H1 (cell line): Measurements from ENCODE around the gene RBM4B. TPM values are rescaled to one million over a fixed set of nuclear protein-coding genes. Genes with fewer than 3 reads are reported as not detected.

Experiments
- CTCF ChIA-PET: fragments of 300-600 bp; sonication (Branson Sonifier 250); formaldehyde crosslinking; loops from one replicate; lab custom pipeline; 2021; ENCODE audit not compliant: partially characterized antibody; lab: Charles Lee
- POLR2A ChIA-PET: fragments of 300-600 bp; sonication (Branson Sonifier 250); formaldehyde crosslinking; loops from one replicate; lab custom pipeline; 2021; ENCODE audit warnings: inconsistent platforms; ENCODE audit not compliant: partially characterized antibody; lab: Charles Lee
- DNase-seq, 2 experiments: peaks; one replicate each; pipeline versions ENCODE4 v3.0.0 to v3.0.0-alpha.2; 2010 to 2022; ENCODE audit warnings: low spot score in 2 of 2, low read depth in 1 of 2, mixed read lengths in 1 of 2
- FAIRE-seq: peaks from 2 replicates; lab custom pipeline; 2011; peaks lifted over from hg19 to GRCh38; lab: Jason Lieb, UNC
- H2AFZ ChIP-seq: 2 replicates; pipeline ENCODE4 v1.8.1; 2012; ENCODE audit warnings: low read length, inconsistent platforms
- H2AK5ac ChIP-seq: 2 replicates; pipeline ENCODE4 v1.6.1; 2013; ENCODE audit warnings: low read depth, low read length
- H2BK120ac ChIP-seq: replicated peaks from 2 replicates; pipeline ENCODE3; 2013; ENCODE audit warnings: low read depth, low read length, inconsistent platforms
- H2BK12ac ChIP-seq: 2 replicates; pipeline ENCODE4 v1.6.1; 2013; ENCODE audit warnings: low read depth, low read length
- H2BK15ac ChIP-seq: 2 replicates; pipeline ENCODE4 v1.6.1; 2013; ENCODE audit warnings: low read length
- H2BK20ac ChIP-seq: 2 replicates; pipeline ENCODE4 v1.6.1; 2013; ENCODE audit warnings: low read length
- H2BK5ac ChIP-seq: 2 replicates; pipeline ENCODE4 v1.6.1; 2013; ENCODE audit warnings: low read depth, low read length
- H3K14ac ChIP-seq: 2 replicates; pipeline ENCODE4 v1.6.1; 2013; ENCODE audit warnings: inconsistent platforms; ENCODE audit not compliant: insufficient read length
- H3K18ac ChIP-seq: 2 replicates; pipeline ENCODE4 v1.6.1; 2013; ENCODE audit warnings: low read length; ENCODE audit errors: extremely low read depth
- H3K23ac ChIP-seq: 2 replicates; pipeline ENCODE4 v1.6.1; 2013; ENCODE audit warnings: inconsistent platforms; ENCODE audit not compliant: insufficient read length
- H3K23me2 ChIP-seq: 2 replicates; pipeline ENCODE4 v1.6.1; 2013; ENCODE audit warnings: low read depth, low read length
- H3K27ac ChIP-seq: 2 replicates; pipeline ENCODE4 v1.6.1; 2011; ENCODE audit warnings: low read depth, low read length, inconsistent platforms
- H3K27me3 ChIP-seq, 4 experiments: replicated peaks in 1 of 4; 1 replicate in 1 of 4; 2 replicates in 3 of 4; pipeline versions ENCODE4 v1.6.1 to v1.8.1; 2011 to 2013; ENCODE audit warnings: low read length in 3 of 4, mild to moderate bottlenecking in 3 of 4, inconsistent platforms in 2 of 4, mixed read lengths in 2 of 4, moderate library complexity in 1 of 4; ENCODE audit not compliant: control insufficient read depth in 3 of 4, insufficient read depth in 3 of 4; ENCODE audit errors: extremely low read depth in 1 of 4
- H3K36me3 ChIP-seq, 4 experiments: 2 replicates each; pipeline versions ENCODE4 v1.6.1 to v1.8.1; 2011 to 2013; ENCODE audit warnings: mild to moderate bottlenecking in 4 of 4, low read length in 3 of 4, moderate library complexity in 2 of 4, control low read depth in 1 of 4, inconsistent platforms in 1 of 4; ENCODE audit not compliant: insufficient read depth in 4 of 4, control insufficient read depth in 2 of 4
- H3K4ac ChIP-seq: replicated peaks from 2 replicates; pipeline ENCODE3; 2013; ENCODE audit warnings: low read length, low read depth, mixed read lengths, inconsistent platforms; ENCODE audit not compliant: insufficient read length
- H3K4me1 ChIP-seq, 4 experiments: replicated peaks in 1 of 4; 1 replicate in 1 of 4; 2 replicates in 3 of 4; pipeline versions ENCODE4 v1.6.1 to v1.8.1; 2011 to 2013; ENCODE audit warnings: low read length in 3 of 4, inconsistent platforms in 2 of 4, mixed read lengths in 1 of 4; ENCODE audit not compliant: insufficient read depth in 4 of 4, control insufficient read depth in 3 of 4
- H3K4me2 ChIP-seq, 2 experiments: 2 replicates each; pipeline versions ENCODE4 v1.6.1 to v1.8.1; 2011 to 2013; ENCODE audit warnings: low read depth in 2 of 2, low read length in 2 of 2, control low read depth in 1 of 2, inconsistent platforms in 1 of 2, mild to moderate bottlenecking in 1 of 2; ENCODE audit not compliant: insufficient read depth in 1 of 2
- H3K4me3 ChIP-seq, 4 experiments: fragments of 200-600, 300-600 bp in 1 of 4; sonication (generic), shearing (Covaris generic), sonication (Bioruptor Twin) in 1 of 4; 2 replicates each; pipeline versions ENCODE4 v1.5.1 to v1.8.1; 2011 to 2016; ENCODE audit warnings: low read length in 4 of 4, low read depth in 3 of 4, control low read depth in 2 of 4, inconsistent platforms in 2 of 4, mild to moderate bottlenecking in 2 of 4, mixed read lengths in 1 of 4, moderate library complexity in 1 of 4; ENCODE audit not compliant: insufficient read depth in 2 of 4; ENCODE audit errors: extremely low read depth in 1 of 4
- H3K56ac ChIP-seq: replicated peaks from 2 replicates; pipeline ENCODE3; 2013; ENCODE audit warnings: low read depth, mild to moderate bottlenecking, mixed read lengths, low read length, inconsistent platforms; ENCODE audit not compliant: insufficient read length
- H3K79me1 ChIP-seq: 2 replicates; pipeline ENCODE4 v1.6.1; 2013; ENCODE audit warnings: low read depth, low read length, control low read depth
- H3K79me2 ChIP-seq, 2 experiments: 2 replicates each; pipeline versions ENCODE4 v1.6.1 to v1.8.1; 2012 to 2013; ENCODE audit warnings: low read length in 2 of 2, mild to moderate bottlenecking in 2 of 2, inconsistent platforms in 1 of 2; ENCODE audit not compliant: insufficient read depth in 2 of 2, control insufficient read depth in 1 of 2
- H3K9ac ChIP-seq, 4 experiments: replicated peaks in 1 of 4; 1 replicate in 1 of 4; 2 replicates in 3 of 4; pipeline versions ENCODE4 v1.6.1 to v1.8.1; 2011 to 2013; ENCODE audit warnings: low read depth in 3 of 4, low read length in 3 of 4, control low read depth in 2 of 4, mild to moderate bottlenecking in 2 of 4, moderate library complexity in 2 of 4, inconsistent platforms in 1 of 4; ENCODE audit errors: extremely low read depth in 1 of 4
- H3K9me3 ChIP-seq, 2 experiments: 2 replicates each; pipeline versions ENCODE4 v1.6.1 to v1.8.1; 2012 to 2013; ENCODE audit warnings: mild to moderate bottlenecking in 2 of 2, moderate library complexity in 2 of 2, control low read depth in 1 of 2, inconsistent platforms in 1 of 2, low read depth in 1 of 2, low read length in 1 of 2, mixed read lengths in 1 of 2; ENCODE audit not compliant: insufficient read depth in 2 of 2
- H4K20me1 ChIP-seq, 2 experiments: replicated peaks in 1 of 2; 2 replicates each; pipeline versions ENCODE3 to v1.8.1; 2011 to 2013; ENCODE audit warnings: inconsistent platforms in 2 of 2, low read length in 2 of 2, mild to moderate bottlenecking in 1 of 2; ENCODE audit not compliant: insufficient read depth in 2 of 2, control insufficient read depth in 1 of 2
- H4K5ac ChIP-seq: 2 replicates; pipeline ENCODE4 v1.6.1; 2013; ENCODE audit warnings: low read length, low read depth, mixed read lengths, inconsistent platforms; ENCODE audit not compliant: insufficient read length
- H4K8ac ChIP-seq: 2 replicates; pipeline ENCODE4 v1.8.0; 2013; ENCODE audit warnings: mild to moderate bottlenecking, moderate library complexity, low read length, inconsistent platforms; ENCODE audit not compliant: insufficient read depth; ENCODE audit errors: extremely low read depth
- H4K91ac ChIP-seq: replicated peaks from 2 replicates; pipeline ENCODE3; 2013; ENCODE audit warnings: low read length, mixed read lengths, inconsistent platforms; ENCODE audit not compliant: insufficient read length
- JUND ChIP-seq: IDR thresholded peaks from 2 replicates; pipeline ENCODE4 v1.6.1; 2011; ENCODE audit warnings: mild to moderate bottlenecking, improper control_type of control experiment, low read length
- NRF1 ChIP-seq: IDR thresholded peaks from 2 replicates; pipeline ENCODE4 v1.6.1; 2011; ENCODE audit warnings: mild to moderate bottlenecking, low read depth, low read length, improper control_type of control experiment
- RXRA ChIP-seq: IDR thresholded peaks from 2 replicates; pipeline ENCODE4 v1.6.1; 2011; ENCODE audit warnings: low read depth, mild to moderate bottlenecking, low read length, moderate library complexity; ENCODE audit not compliant: insufficient read depth
- SP1 ChIP-seq: IDR thresholded peaks from 2 replicates; pipeline ENCODE4 v1.6.1; 2011; ENCODE audit warnings: low read depth, low read length
- SP4 ChIP-seq: IDR thresholded peaks from 2 replicates; pipeline ENCODE4 v1.6.1; 2012; ENCODE audit warnings: low read length, inconsistent platforms
- TEAD4 ChIP-seq: IDR thresholded peaks from 2 replicates; pipeline ENCODE4 v1.6.1; 2012; ENCODE audit warnings: low read depth, low read length, inconsistent platforms, mixed read lengths
- WGBS, 2 experiments: shearing (Covaris generic) in 1 of 2; methylation state at CpG; one replicate each; pipeline versions ENCODE4 v1.1.6 to v1.1.7; 2013 to 2015; ENCODE audit warnings: low lambda C conversion rate in 2 of 2, mixed read lengths in 2 of 2, inconsistent platforms in 1 of 2, low coverage in 1 of 2, missing lambda C conversion rate in 1 of 2; ENCODE audit not compliant: insufficient replicate concordance in 2 of 2, insufficient coverage in 1 of 2, insufficient read length in 1 of 2; ENCODE audit errors: extremely low coverage in 1 of 2, missing lambda C conversion rate in 1 of 2; 5-methylcytosine and 5-hydroxymethylcytosine counted together
- polyA plus RNA-seq, 7 experiments: library from polyadenylated mRNA; depleted of rRNA in 3 of 7; stranded (reverse) in 5 of 7; unstranded in 2 of 7; fragments of >200 nt in 5 of 7; fragments of 200-250 nt in 2 of 7; gene quantifications; 1 replicate in 5 of 7; 2 replicates in 1 of 7; 4 replicates in 1 of 7; pipeline versions ENCODE4 v1.2.1 to v1.2.3, GENCODE V29; 2011 to 2013; ENCODE audit warnings: missing spikeins in 2 of 7, mixed read lengths in 2 of 7
- total RNA-seq: library from RNA; stranded (reverse); fragmentation: NEBNext Ultra II Directional; extraction: Animal tissue kit (Norgen Biotek cat#: 25700); gene quantifications from 2 replicates; pipeline ENCODE4 v1.2.1, GENCODE V29; 2021

RBM4B gene
- total and polyA plus RNA-seq, 2 of the 8 experiments (the other 6 are each of a cell fraction or from before 2014, with no cell fraction given): 27.5 to 30.5 TPM

- peaks cover 33 to 62% (median 56%) of the 10 kb centered on the region in 4 experiments for H3K36me3 ChIP-seq
- no peak overlapping the region for H4K91ac ChIP-seq
- H3K23me2 ChIP-seq: no peaks in the 10 kb centered on the region
- H2AFZ ChIP-seq: no peak overlapping the region
- no peak overlapping the region for H2BK120ac ChIP-seq
- no peaks in the 10 kb centered on the region for H3K27me3 ChIP-seq
- no peak overlapping the region for H3K23ac ChIP-seq
- no peak overlapping the region for H3K4ac ChIP-seq
- no peaks in the 10 kb centered on the region for H3K79me1 ChIP-seq
- no peak for FAIRE-seq
- ChIA-PET POLR2A (interaction anchor here (1.0 to 1.6 kb wide), 2 partner anchors 13 to 128 kb away, joined by 3 to 4 read pairs; no protein-coding TSS in a partner anchor), CTCF (interaction anchor here (0.5 to 7.5 kb wide), 8 partner anchors 14 to 159 kb away, joined by 3 to 90 read pairs (median 4); partner anchors contain the start of gene RCE1)
- H2BK12ac ChIP-seq: no peak overlapping the region
- H3K9me3 ChIP-seq: no peaks in the 10 kb centered on the region
- no peak overlapping the region for H3K4me3 ChIP-seq
- H3K9ac ChIP-seq: no peak overlapping the region
- no peak for TF ChIP-seq TEAD4
- no peak for TF ChIP-seq RXRA
- no peak for TF ChIP-seq NRF1
- TF ChIP-seq SP4: no peak
- TF ChIP-seq SP1: no peak
- no peak for TF ChIP-seq JUND
- H2AK5ac ChIP-seq: no peak overlapping the region
- no peak overlapping the region for H3K56ac ChIP-seq
- no peak overlapping the region for H3K4me2 ChIP-seq
- H2BK5ac ChIP-seq: no peak overlapping the region
- peaks cover 0 to 7% of the 10 kb centered on the region in 2 experiments for H4K20me1 ChIP-seq
- H3K27ac ChIP-seq: no peak overlapping the region
- no peak overlapping the region for H3K14ac ChIP-seq
- no peak overlapping the region for H2BK15ac ChIP-seq
- no peak overlapping the region for H4K8ac ChIP-seq
- H2BK20ac ChIP-seq: no peak overlapping the region
- 94% methylated on average over 20 of the region's 20 CpGs; no CpG with 5 or more reads in 1 of the 2 experiments for WGBS, 2 experiments
- H3K79me2 ChIP-seq: no peaks in the 10 kb centered on the region
- no peak for DNase-seq
- H3K18ac ChIP-seq: no peak overlapping the region
- H3K4me1 ChIP-seq: peaks cover 0 to 3% (median 1%) of the 10 kb centered on the region in 4 experiments; a peak in 2 of 7 replicates
- no peak overlapping the region for H4K5ac ChIP-seq
Measured at GRCh38 chr11:66692871-66693331, 15.2 kb upstream of the RBM4B start.
